ENCODE measurements around the gene ANK2.

ANK2 gene

DNA sequence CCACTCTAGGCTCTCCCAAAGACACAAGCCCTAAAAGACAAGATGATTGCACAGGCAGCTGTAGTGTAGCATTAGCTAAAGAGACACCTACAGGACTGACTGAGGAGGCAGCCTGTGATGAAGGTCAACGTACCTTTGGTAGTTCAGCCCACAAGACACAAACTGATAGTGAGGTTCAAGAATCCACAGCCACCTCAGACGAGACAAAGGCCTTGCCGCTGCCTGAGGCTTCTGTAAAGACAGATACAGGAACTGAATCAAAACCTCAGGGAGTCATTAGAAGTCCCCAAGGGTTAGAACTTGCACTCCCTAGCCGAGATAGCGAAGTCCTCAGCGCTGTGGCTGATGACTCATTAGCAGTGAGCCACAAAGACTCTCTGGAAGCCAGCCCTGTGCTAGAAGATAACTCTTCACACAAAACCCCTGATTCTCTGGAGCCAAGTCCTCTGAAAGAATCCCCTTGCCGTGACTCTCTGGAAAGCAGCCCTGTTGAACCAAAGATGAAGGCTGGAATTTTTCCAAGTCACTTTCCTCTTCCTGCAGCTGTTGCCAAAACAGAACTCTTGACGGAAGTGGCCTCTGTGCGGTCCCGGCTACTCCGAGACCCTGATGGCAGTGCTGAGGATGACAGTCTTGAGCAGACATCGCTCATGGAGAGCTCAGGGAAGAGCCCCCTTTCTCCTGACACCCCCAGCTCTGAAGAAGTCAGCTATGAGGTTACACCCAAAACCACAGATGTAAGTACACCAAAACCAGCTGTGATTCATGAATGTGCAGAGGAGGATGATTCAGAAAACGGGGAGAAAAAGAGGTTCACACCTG is 306.3 kb downstream of the ANK2 start:
- DNase-seq: no peak

DNA sequence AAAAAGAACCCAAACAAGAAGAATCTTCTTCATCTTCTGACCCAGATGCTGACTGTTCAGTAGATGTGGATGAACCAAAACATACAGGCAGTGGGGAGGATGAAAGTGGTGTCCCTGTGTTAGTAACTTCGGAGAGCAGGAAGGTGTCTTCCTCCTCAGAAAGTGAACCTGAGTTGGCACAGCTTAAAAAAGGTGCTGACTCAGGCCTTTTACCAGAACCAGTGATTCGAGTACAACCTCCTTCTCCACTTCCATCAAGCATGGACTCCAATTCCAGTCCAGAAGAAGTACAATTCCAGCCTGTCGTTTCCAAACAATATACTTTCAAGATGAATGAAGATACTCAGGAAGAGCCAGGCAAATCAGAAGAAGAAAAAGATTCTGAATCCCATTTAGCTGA is 307.0 kb downstream of the ANK2 start:
- no peak for DNase-seq

DNA sequence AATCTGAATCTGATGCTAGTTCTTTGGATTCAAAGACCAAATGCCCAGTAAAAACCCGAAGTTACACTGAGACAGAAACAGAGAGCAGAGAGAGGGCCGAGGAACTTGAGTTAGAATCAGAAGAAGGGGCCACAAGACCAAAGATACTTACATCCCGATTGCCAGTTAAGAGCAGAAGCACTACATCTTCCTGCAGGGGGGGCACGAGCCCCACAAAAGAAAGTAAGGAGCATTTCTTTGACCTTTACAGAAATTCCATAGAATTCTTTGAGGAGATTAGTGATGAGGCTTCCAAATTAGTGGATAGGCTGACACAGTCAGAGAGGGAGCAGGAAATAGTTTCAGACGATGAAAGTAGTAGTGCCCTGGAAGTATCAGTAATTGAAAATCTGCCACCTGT is 309.3 kb downstream of the ANK2 start:
- DNase-seq: no peak

DNA sequence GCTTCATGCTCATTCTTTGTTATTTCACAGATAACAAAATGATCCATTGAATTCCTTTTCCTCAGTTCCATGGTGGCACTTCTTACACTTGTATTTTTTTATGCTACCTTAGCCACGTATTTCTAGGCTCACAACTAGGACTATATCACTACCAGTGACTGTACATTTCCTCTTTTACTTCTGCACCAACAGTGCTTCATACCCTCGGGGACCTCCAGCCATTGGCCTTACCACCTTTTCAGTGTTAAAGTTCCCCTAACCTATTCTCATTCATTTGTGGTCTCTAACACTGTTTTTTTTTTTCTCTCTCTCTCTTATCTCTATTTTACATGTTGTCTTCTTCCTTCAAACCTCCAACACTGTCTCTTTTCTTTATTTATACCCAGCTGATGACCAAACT is 315.9 kb downstream of the ANK2 start:
- no peak for DNase-seq

DNA sequence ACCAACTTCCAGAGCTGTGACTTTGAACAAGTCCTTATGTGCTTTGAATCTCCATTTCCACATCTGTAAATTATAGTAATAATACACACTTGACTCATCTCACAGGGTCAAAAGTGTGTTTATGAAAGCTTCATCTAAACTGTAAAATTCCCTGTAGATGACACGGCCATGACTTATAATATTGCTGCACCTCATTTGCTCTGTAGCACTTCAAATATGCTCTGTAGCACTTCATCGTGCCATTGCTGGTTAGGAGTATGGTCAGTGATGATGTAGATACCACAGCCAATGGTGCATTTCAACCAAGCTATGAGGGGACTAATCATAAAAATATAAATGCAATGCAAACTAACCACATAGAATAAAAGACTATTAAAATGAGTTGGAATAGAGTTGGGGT is 318.6 kb downstream of the ANK2 start:
- no peak for DNase-seq

DNA sequence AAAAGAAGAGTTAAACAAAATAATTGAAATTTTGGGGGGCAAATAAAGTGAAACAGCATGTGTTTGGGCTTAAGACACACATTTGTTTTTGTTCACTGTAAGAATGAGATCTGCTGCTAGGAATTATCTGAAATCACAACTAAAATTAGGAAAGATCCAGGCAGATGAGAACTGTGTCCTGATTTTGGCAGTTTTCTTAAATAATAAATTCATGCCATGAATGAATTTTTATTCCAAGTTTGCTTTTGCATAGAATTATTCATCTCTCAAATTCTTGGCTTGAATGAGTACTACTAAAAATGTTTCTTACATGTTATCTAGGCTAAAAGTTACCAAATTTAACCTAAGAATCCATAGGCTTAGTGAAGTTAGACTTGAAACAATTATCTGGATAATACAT is 321.7 kb downstream of the ANK2 start:
- DNase-seq: no peak

DNA sequence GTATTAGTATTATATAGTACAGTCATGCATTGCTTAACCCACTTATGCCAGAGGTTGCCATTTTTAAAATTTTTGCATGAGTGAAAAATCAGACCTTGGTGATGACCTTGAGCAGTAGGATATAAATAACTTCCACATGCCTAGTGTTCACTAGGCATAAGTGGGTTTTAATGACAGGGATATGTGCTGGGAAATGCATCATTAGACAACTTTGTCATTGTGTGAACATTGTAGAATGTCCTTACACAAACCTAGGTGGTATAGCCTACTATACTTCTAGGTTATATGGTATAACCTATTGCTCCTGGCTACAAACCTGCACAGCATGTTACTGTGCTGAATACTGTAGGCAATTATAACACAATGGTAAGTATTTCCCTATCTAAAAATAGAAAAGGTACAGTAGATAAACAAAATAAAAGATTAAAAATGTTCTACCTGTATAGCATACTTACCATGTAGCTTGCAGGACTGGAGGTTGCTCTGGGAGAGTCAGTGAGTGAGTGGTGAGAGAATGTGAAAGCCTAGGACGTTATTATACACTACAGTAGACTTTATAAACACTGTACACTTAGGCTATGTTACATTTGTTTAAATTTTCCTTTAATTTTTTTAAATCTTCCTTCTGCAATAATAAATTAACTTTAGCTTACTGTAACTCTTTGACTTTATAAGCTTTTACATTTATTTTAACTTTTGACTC is 326.7 kb downstream of the ANK2 start:
- no peak for DNase-seq

DNA sequence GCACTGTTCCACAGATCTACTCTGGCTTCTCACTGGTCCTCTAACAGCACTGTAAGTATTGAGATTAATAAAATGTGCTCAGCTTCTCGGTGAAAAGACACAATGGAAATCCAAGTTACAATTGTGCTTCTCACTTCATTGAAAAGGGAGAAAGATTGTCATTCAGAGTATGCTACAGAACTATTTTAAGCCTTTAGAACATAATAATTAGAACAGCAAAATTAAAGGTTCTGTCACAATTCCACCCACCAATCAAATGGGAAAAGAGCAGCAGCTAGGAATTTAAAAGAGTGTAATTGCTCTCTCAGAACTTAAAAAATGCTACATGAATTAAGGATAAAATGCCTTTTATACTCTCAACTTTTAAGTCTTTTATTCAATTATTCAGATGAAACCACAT is 329.4 kb downstream of the ANK2 start:
- no peak for DNase-seq

DNA sequence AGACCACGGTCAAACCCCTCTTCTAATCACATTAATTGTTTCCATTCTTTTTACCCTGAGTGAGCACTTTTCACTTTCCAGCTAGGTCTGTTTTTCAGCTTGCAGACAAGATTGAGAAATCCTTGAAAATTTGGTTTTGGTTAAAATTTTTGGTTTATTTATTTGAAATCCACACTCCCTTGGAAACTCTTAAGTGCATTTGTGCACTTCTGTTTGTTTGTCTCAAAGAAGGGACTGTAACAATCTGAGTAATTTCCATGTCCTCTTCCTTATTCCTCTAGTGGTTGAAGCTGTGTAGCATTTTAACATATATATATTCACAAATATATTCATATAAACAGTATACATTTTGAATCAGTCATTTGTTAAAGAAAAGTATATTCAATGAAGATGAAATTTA is 333.3 kb downstream of the ANK2 start:
- DNase-seq: no peak

DNA sequence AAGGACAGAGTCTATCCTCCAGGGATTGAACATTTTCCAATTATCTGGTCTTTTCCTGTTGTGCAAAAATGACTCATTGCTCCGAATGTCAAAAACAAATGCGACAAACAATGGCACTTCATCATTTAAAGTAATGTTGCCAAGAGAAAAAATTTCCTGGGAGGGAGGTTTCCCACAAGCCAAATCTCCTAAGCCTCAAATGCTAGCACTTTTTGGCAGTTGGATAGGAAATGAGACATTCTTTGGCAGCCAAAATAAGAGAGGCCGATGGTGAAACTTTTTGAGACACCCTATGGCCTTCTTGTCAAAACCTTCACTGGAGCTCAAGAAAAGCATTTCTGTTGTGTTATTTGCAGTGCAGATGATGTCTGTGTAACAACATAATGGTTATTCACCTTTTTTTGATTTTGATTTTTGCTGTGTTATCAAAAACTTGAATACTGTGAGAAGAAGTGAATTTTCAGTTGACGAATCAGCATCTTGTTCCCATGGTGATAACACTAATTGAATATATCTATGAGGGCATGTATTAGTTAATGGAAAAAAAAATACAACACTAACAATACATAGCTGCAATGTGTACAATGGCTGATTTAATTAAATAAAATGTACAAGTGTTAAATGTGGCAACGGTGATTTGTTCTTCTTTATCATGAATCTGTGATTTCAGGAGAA is 333.8 kb downstream of the ANK2 start:
- no peak for DNase-seq

DNA sequence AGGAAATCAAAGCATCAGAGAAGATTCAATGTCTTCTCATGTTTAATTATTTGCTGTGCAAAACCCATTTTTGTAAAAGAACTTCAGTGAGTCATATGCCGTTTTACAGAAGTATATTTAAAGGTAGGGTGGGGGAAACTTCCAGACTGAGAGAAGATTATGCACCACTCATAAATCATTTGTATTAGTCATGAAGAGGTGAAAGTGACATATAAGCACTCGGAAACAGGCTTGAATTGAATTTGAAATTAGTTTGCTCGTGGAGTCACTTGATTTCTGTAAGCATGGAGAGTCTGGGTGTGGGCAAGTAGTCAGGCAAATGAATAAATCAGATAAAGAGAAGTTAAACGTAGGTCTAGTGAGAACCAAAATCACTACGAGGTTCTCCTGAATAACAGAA is 335.1 kb downstream of the ANK2 start:
- no peak for DNase-seq

DNA sequence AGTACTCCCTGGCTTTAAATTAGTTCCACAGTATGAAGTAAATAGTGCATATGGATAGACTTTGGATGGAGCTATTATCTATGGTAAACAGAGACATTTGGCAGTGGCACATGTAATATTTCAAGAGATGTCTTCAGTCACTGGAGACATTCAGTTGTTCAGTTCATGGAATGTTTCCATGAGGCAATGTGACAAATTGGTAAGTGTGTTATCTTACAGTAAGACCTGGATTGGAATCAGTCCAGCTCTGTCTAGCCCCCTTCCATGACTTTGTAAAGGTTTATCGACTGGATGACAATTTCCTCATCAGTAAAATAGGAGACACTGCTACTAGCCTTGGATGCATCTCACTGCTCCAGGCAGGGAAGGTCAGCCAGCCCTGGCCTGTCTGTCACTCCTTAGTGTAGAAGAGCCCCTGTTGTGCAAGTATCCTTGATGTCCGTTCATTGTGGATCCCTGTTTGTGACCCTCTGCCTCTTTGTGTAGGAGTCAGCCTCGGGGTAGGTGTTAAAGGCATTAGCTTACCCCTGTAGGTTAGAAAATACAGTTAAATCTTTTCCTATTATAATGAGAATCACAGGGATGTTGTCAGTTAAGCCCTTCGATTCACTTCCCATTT is 335.9 kb downstream of the ANK2 start:
- no peak for DNase-seq

DNA sequence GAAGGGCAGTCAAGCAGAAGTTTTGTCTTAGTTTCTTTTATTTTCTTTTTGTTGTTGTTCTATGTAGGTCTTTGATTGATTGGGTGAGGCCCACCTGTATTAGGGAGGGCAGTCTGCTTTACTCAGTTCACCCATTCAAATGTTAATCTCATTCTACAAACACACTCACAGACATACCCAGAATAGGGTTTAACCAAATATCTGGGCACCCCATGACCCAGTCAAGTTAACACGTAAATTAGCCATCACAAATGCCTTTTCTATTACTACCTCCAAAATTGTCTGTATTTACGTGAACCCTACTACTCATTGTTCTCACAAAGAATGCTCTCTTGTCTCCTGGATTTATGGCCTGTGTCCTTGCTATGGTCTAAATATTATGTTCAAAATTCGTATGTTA is 339.7 kb downstream of the ANK2 start:
- DNase-seq: no peak

DNA sequence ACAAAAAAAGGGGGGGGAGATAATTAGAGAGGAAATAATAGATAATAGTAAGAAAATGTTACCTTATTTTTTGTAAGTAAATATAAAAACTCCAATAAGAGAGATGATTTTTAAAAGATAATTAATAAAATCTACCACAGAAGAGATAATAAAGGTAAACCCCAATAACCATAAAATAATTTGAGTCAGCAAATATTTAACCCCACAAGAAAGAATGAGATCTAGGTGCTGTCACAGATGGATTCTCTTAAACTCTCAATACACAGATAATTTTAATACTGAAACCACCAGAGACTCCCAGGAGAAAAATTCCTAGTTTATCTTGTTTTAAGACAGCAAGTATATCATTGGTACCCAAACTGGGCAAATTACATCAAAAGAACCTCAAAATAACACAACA is 341.4 kb downstream of the ANK2 start:
- no peak for DNase-seq

DNA sequence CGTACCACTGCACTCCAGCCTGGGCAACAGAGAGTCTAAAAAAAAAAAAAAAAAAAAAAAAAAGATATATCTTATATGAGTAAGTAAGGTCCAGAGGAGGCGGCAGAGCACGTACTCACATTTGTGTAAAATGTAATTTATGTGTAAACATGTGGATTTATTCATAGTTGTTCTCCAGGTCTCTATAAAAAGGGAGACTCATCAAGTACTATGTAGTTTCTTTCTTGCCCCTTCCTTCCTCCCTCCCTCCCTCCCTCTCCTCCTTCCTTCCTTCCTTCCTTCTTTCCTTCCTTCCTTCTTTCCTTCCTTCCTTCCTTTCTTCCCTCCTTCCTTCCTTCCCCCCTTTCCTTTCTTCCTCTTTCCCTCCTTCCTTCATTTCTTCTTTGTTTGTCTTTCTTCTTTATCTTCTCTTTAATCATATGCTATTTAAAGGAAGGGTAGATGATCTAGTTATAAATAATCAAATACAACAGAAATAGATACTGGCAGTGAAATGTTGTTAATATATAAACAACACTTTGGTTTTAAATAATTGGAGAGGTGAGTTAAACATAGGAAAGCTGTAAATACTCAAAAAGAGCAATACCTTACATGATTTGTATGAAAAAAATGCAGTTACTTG is 344.8 kb downstream of the ANK2 start:
- DNase-seq: no peak

DNA sequence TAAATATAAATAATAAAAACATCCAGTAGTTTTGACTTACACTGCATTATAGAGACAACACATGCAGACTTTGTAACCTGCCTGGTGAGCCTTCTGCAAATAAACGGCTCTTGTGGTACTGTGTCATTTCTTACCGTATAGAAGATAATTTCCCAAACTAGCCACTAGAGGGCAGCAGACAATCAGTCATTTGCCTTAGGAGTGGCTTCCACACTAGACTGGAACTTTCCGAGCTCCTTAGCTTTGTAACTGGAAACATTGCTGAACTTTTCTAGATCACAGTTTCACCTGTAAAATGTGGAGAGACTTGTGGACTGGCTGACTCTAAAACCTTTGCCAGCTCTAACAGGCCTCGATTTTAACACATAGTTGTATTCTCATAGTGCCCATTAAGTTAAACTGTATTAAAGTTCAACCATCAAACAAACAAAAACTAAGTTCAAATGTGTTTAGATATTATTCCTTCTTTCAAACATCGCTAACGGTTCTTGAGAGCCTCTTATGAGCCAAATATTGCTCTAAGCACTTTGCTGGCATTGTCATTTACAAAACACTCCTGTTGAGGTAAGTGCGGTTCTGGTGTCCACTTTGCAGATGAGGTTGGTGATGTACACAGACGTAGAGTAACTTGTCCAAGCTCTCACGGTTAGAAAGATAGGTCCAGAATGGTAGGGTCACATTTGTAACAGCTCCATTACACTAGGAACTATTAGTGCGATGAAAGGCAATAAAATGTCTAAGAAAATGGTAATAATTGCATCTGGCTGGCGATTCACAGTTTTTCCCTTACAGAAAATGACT is 345.5 kb downstream of the ANK2 start:
- peak; percentile 9 for DNase-seq

DNA sequence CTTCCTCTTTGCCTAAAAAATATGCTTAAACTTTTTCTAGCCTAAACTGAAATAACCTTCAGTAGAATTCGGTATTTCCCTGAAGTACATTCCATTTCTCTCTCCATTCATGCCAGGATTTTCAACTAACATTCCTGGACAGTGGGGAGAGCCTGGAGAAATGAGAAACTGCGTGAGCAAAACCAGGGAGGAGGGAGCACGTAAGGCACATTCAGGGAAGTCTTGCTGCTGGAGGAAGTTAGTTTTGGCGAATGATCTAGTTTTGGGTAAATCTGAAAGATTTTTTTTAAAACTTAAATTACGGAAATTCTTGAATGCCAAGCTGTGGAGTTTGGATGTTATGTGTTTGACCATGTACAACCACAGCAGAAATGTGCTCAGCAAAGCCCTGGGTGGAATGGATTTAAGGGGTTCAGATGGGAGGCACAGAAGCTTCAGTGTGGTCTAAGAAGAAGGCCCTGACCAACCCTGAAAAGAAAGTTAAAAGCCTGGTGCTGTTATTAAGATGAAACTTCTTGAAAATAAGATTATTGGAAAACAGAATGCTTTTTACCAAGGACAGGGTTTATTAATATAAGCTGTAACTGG is 347.8 kb downstream of the ANK2 start:
- no peak for DNase-seq

DNA sequence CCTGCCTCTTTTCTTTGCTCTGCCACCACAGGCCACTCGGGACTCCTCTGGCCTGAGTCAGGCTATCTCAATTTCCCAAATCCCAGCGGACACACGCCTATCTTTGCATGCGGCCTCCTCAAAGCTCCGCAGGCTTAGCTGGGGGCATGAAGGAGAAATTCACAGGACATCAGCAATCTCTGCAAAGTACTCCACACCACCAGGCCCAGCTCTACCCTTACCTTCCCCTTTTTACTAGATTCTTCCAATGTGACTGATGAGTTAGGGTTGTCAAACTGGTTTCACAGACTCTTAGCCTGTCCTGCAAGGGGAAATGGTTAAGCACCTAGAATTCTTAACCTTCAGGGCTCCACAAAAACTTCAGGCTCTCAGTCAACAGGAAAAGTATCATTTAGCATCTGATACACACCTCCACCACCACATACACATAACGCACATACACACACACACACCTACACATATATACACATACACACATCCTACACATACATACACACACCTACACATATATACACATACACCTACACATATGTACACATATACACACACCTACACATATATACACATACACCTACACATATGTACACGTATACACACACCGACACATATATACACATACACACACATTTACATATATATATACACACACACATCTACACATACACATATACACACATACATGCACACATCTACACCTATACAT is 349.1 kb downstream of the ANK2 start:
- DNase-seq: no peak

DNA sequence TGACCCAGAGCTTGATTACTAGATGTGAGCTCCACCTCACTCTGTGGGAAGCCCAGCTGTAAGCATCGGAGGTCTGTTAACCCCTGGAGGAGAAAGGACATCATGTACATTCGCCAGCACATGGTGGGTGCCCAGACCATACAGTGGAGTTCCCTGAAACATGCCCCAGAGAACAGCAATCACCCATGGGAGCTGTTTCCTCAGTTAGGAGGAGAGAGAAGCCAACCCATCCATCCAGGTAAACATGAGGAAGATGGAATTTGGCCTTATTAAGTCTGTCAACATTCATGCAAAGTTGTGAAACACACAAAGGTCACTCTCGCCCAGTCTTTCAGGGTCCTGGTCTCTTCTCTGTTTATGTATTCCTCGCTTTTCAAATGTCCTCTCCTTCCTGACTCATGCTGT is 354.7 kb downstream of the ANK2 start:
- DNase-seq: no peak

DNA sequence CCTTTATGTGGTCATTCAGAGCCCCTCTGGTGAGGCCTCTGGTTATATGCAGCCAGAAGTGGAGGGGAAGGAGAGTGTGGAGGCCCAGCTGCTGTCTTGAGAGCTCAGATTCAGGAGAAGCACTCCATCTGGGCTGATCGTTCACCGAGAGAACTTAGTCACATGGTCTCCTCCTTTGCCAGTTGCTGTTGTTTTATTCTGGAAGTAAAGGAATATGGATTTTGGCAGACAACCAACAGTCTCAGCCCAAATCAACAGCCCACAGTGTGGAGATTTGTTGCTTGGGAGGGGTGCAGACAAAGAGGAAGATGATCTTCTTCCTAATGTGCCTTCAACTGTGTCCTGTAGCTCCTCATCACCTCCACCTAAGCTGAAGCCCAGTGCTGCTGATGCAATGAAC is 355.4 kb downstream of the ANK2 start:
- DNase-seq: no peak

Measured in NCI-H1048 (cell line).